HTR-8/SVneo (cell line): Measurements from ENCODE around the gene CYTH1.

Experiments
- DNase-seq: peaks from one replicate; pipeline ENCODE4 v3.0.0; 2011; ENCODE audit warnings: low spot score, mixed read lengths; ENCODE audit not compliant: insufficient read length
- FAIRE-seq: peaks from 2 replicates; lab custom pipeline; 2011; peaks lifted over from hg19 to GRCh38; lab: Jason Lieb, UNC

The CYTH1 gene

GRCh38 chr17:78739331-78739931 lies 42.6 kb downstream of the CYTH1 start:
- DNase-seq (no peak), FAIRE-seq (no peak)

DNA sequence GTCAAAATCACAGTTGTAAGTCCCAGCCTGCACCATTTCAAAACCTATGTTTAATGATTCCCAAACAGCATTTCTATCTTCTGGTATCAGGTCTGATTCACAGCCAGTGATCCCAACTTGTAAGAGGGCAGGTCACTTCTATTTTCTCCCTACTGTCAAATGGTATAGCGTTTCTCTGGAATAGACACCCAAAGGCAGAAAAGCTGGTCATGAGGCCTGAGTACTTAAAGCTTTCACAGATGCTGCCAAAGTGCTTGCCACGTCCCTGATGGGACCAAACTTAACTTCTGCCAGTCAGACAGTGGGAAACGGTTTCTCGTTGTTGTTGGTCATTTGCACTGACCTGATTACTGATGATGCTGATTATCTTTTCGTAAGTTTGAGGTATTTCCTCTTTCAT lies 43.4 kb downstream of the CYTH1 start:
- no peak for FAIRE-seq
- no peak for DNase-seq

DNA sequence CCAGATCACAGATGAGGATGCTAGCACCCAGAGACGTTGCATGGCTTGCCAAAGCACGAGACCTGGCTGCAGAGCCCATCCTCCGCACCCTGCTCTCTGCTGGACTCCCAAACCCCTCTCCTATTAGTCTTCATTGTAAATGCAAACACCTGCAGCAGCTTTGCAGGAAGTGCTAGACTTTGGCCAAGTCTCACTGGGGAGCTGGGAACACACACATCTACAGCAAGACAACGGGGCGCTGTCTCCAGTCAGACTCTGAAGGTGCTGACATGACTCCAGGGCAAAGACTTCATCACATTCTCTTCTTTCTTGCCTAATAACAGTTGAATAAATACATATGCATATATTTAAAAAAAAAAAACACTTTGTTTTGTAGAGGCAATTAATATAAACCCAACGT lies 43.8 kb downstream of the CYTH1 start:
- no peak for DNase-seq
- FAIRE-seq = no peak

DNA sequence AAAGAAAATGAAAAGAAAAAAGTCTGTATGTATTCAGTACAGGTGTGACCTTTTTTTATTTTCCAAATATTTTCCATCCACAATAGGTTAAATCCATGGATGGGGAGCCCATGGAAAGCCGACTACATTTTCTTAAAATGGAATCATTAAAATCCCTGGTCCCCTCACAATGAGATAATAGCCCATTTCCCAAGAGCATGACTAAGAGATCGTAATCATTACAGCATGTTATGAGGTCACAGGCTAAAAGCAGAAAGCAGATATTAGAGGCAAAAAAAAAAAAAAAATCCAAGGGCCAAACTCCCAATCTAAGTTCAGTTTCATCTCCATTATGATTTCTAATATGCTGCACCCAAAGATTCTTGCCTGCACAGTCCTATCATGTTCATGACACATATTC lies 44.7 kb downstream of the CYTH1 start:
- FAIRE-seq (no peak), DNase-seq (peak; percentile 40)

DNA sequence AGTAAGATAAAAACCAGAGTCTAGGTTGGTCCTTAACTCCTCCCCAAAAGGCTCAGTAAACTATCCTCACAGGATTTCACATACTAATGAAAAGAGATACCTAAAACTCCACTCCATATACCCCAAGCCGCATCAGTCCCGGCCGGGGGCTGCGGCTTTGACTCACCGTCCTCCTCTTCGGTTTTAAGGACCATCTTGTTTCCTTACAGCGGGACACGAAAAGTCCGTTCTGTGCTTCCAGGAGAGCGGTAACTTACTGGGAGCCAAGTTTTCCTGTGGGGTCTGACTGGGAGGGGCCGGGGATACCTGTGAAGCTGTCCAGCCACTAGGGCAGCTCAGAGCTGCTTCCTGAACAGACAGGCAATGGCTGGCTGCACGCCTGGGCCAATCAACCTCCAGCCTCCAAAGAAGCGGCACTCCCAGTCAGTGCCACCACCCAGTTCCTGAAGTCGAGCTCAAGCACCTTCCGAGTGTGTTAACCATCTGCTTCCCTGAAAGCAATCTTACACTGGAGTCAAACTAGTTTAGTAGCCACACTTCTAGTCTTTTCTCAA lies 45.5 kb downstream of the CYTH1 start:
- DNase-seq (no peak), FAIRE-seq (no peak)

DNA sequence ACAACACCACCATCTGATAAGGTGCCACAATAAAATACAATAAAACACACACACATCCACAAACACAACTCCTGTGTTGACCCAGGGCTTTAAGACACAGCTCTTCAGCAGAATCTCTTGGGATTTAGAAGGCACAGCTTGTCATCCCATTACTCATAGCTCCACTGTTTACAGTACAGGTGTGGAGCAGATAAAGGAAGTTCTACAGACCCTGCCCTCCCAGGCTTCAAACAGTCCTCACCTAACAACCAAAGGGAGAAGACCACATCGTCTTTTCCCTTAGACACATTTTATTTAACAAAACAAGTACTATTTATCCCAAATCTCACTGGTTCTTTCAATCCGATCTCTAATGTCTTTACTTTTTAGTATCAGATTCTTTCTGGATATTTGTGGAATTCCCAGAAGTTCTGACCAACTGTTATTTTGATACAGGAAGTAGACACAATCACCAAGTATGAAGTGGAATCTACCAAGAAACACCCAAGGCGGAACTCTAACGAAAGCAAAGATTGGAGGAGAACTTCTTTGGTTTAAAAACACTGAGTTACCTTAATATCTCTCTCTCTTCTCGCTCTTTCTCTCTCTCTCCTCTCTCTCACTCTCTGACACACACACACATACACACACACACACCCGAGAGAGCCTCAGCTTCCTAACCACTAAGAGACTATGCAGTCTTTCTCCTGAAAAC lies 46.1 kb downstream of the CYTH1 start:
- FAIRE-seq = no peak
- no peak for DNase-seq

GRCh38 chr17:78734793-78735641 lies 47.1 kb downstream of the CYTH1 start:
- no peak for DNase-seq
- FAIRE-seq = no peak

DNA sequence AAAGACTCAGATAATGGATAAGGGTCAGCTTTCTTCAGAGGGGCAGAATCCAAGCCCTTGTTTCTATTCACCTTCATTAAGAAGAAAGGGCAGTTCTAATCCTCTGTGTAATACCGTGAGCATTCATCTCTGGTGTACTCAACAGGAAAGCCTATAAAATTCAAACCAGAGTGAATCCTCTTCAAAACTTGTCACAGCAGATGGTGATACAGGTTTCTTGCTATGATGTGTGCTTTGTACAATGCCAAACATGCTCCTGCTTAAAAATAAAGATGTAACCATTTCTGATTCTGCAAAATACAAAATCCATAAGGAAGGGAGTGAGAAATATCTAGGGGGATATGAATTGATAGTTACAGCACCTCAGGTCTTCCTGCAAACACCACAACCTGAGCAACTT lies 49.7 kb downstream of the CYTH1 start:
- FAIRE-seq (no peak), DNase-seq (no peak)

DNA sequence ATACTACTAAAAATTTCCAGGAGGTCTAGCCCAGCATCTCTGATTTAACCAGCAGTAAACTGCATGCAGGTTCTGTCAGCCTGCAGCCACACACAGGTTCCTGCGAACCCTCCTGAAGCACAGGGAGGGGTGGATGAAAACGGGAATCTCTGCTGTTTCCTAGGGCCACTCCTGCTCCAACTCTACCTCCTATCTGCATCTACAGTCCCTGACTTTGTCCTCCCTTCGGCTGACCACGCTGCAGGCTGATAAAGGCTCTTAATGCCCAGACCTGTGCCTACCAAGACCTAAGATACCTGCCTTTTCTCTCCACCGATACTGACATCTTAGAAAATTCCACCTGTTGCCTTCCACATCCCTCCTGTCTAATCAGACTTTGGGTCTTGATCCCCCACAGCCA lies 50.2 kb downstream of the CYTH1 start:
- no peak for FAIRE-seq

DNA sequence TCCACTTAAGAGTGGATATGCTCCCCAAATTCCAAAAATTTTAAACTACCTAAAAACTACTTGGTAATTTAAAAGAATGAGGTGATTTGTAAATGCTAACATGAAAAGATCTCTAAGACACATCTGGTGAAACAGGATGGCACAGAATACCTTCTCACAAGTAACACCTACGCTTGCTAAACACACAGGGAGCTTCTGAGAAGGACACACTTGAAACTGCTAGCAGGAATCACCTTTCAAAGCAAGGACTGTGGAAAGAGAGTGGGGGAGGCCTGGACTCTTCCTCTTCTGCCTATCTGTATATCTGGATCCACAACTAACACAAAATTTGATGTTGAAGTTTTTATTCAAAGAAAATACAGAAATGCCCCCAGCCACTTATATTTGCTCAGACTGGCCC lies 52.4 kb downstream of the CYTH1 start:
- FAIRE-seq (no peak), DNase-seq (no peak)

More for the DNA sequence above, 50.2 kb downstream of the CYTH1 start:
- no peak for DNase-seq

- FAIRE-seq (no peak), DNase-seq (no peak)
Observed at GRCh38 chr17:78728495-78728894, 53.6 kb downstream of the CYTH1 start.

DNA sequence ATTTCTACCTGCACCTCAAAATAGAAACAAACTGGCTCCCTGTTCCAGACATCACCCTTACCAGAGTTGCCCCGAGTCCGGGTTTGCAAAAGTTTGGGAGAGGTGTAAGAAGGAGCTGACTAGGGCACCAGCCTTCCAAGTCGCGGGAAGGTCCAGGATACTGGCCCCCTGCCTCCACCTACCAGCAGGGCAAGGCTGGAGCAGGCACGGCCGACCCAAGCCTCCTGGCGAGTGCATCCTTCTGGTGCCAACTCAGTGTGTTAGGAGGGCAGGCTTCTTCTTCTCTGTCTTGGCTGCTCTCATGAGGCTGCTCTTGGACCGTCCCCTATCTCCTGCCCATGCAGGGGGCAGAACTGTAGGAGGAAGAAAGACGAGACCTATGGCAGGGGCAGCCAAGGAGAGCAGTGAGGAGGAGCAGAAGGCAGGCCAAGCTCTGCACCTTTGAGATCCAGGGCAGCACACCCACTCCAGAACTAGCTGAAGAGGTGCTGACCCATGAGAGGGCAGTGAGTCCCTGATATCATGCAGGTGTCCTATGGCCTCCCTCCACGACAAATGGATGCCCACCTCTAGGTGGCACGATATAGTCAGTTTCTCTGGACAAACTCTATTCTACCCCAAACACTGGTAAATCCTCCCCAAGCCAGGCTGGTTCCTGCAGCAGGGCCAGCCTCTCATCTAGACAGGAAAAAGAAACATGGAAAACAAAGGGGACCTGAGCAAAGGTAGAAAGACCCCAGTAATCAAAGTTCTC lies 54.4 kb downstream of the CYTH1 start:
- DNase-seq = no peak
- FAIRE-seq = no peak

DNA sequence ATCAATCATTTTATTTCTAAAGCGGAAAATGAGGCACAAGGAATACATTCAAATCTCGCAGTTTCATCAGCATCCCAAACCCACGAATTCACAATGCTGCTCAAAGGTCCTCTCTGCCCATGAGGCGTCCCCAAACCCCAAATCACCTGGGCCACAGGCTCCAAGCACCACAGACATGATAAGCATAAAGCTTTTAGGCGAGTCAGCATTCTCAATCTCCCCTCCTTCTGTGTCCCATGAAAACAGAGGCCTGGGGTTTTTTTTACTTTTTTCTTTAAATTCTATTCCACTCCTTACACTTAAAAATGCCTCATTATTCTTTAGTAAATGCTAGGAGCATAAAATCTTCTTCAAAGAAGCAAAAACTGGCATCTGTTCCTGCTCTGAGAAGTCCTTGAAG lies 55.0 kb downstream of the CYTH1 start:
- no peak for FAIRE-seq
- no peak for DNase-seq

DNA sequence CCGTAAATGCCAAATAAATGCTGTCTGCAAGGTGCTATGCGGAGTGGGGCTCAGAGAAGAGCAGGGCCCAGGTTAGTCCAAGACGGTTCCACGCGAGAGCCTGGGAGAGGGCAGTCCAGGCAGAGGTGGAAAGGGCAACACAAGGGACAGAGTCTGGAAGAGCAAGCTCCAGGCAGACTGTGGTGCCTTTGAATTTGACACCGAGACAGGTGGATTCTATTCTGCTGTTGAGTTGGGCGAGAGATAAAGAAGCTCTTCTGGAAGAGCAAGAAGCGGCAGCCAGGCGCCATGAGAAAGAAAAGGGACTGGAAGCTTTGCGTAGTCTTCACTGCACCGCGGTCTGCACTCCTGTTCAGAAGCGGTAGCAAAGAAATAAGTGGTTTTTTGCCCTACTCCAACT lies 55.6 kb downstream of the CYTH1 start:
- DNase-seq (no peak), FAIRE-seq (no peak)

- no peak for DNase-seq
- no peak for FAIRE-seq
Observed at GRCh38 chr17:78725448-78726021, 56.5 kb downstream of the CYTH1 start.

DNA sequence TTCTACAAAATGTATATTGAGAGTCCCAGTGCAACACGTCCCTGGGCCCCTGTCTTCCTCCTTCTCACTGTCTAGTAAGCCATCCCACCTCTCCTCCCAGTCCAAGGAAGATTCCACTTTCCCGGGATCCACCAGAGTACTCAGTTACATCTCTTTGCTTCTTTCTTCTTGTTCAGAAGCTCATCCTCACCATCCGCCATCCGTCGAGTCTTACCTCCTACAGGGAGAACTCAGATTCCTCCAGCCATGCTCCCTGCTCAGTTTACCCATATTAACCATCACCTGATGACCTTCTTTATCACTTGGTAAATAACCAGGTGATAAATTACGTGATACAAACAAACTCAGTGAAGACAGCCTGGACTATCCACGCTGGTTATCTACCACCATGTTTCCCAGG lies 57.1 kb downstream of the CYTH1 start:
- no peak for FAIRE-seq

DNA sequence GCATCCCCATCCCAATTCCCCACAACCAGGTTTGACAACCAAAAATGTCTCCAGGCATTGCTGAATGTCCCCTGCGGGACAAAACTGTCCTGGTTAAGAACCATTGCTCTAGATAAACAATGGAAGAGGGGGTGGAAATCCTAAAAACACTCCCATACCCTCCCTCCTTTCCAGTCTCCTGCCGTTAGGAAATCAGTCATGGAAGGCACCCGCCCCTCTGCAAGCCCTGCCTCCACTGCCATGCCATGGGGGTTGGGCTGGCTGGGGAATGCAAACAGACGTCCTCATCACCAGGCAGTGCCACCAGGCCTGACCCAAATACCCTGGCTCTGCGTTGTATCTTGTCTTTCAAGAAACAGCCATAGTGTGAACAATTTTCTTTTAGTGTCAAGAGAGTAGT lies 57.5 kb downstream of the CYTH1 start:
- FAIRE-seq (no peak), DNase-seq (no peak)

More for the DNA sequence above, 57.1 kb downstream of the CYTH1 start:
- no peak for DNase-seq

- FAIRE-seq (no peak), DNase-seq (no peak)
Observed at GRCh38 chr17:78723957-78724356, 58.1 kb downstream of the CYTH1 start.

GRCh38 chr17:78723001-78723796 lies 58.9 kb downstream of the CYTH1 start:
- DNase-seq (no peak), FAIRE-seq (no peak)
